A549 treated with CpdA at 1 μM for 4 hours (cell line): ENCODE results near the gene TNFRSF11A. TPM values are rescaled to one million over a fixed set of nuclear protein-coding genes. Genes with fewer than 3 reads are reported as not detected.

ENCODE experiments used
- total RNA-seq: library from RNA; stranded (reverse); fragments of 200-300 nt; extraction: Qiagen RNA extraction; gene quantifications from 5 replicates; pipeline ENCODE4 v1.2.3, GENCODE V29; 2022; ENCODE audit warnings: low read depth

Gene TNFRSF11A
- 6.5 to 9.0 TPM (median 7.7 TPM) in 5 replicates for total RNA-seq

DNA sequence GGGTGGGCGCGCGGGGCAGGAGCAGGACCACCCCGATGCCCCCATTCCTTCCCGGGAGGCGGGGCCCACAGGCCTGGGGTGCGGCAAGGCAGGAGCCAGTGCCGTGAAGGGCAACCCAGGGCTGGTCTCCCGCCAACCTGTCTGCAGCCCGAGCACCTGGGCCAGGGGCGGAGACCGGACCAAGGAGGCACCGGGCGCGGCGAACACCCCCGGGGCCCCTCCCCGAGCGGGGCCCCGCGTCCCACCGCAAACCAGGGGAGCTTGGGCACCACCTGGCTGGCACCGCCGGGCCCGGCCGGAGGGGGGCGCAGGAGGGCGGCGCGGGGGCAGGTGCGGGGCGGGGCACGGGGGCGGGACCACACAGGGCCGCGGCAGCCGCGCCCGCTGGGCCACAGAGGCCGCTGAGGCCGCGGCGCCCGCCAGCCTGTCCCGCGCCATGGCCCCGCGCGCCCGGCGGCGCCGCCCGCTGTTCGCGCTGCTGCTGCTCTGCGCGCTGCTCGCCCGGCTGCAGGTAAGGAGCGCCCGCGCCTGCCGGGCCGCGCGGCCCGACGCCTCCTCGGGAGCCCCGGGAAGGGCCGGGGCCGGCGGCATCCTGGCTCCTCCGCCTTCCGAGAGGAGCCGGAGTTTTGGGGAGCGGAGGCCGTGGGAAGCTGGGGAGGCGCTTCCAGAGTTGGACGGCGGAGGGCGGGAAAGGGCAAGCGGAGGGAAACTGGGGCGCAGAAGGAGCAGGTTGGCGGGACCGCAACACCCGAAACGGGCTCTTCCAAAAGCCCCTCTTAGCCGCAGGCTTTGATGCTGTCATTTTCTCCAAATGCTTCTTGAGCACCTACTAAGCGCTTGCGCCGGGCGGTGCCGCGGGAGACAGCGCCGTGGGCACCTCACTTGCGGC lies at the start of gene TNFRSF11A:
TNFRSF11A (plus strand) TSS at position 394 of the 889 bp plus-strand sequence; CDS start at position 437, 43 bp downstream.

Other genes starting within 250 kb of the TNFRSF11A start
- gene PIGN, start 138.3 kb upstream of the TNFRSF11A start, total RNA-seq: 8.4 to 11.9 TPM (median 9.6 TPM) in 5 replicates
- gene RELCH, start 138.1 kb upstream of the TNFRSF11A start, total RNA-seq: 12.8 to 15.4 TPM (median 13.5 TPM) in 5 replicates
- 9.1 to 10.3 TPM (median 9.5 TPM) in 5 replicates for gene ZCCHC2, start 197.7 kb downstream of the TNFRSF11A start, total RNA-seq